Breast epithelium (tissue), 4 donors: ENCODE results near the gene MRPS27. TPM values are rescaled to one million over a fixed set of nuclear protein-coding genes. Genes with fewer than 3 reads are reported as not detected.
A peak's percentile ranks its signal among the peaks of the same experiment; 100 is the strongest.

Source experiments
- DNase-seq, 2 donors: peaks; one replicate each; pipeline ENCODE4 v3.0.0-alpha.2; 2019; ENCODE audit warnings: low spot score in 2 of 2
- H3K27ac ChIP-seq, 2 donors: fragments of 200-600 bp; sonication (generic) in 1 of 2; one replicate each; pipeline ENCODE4 v1.5.1; 2016 to 2019; ENCODE audit warnings: mild to moderate bottlenecking in 1 of 2
- H3K27me3 ChIP-seq, 2 donors: fragments of 200-600 bp; sonication (generic) in 1 of 2; one replicate each; pipeline versions ENCODE4 v1.5.1 to v1.6.0; 2017 to 2019; ENCODE audit warnings: control low read depth in 1 of 2, mild to moderate bottlenecking in 1 of 2
- H3K36me3 ChIP-seq: fragments of 200-600 bp; one replicate; pipeline ENCODE4 v1.5.1; 2019
- H3K4me1 ChIP-seq, 2 donors: fragments of 200-600 bp; sonication (generic); one replicate each; pipeline ENCODE4 v1.5.1; 2016 to 2019; ENCODE audit warnings: control low read depth in 1 of 2
- H3K4me3 ChIP-seq, 3 donors: fragments of 200-600 bp; sonication (generic); 1 replicate in 2 of 3; 2 replicates in 1 of 3; pipeline ENCODE4 v1.5.1; 2016 to 2019; ENCODE audit warnings: mild to moderate bottlenecking in 3 of 3, moderate library complexity in 2 of 3
- H3K9me3 ChIP-seq, 2 donors: fragments of 200-600 bp; sonication (generic) in 1 of 2; one replicate each; pipeline ENCODE4 v1.5.1; 2016 to 2019; ENCODE audit warnings: control low read depth in 1 of 2
- CTCF ChIP-seq, 3 donors: fragments of 450-650 bp; IDR thresholded peaks; one replicate each; pipeline ENCODE4 v1.5.1; 2016 to 2017; ENCODE audit warnings: antibody characterized with exemption in 3 of 3, mild to moderate bottlenecking in 3 of 3, moderate library complexity in 3 of 3
- POLR2A ChIP-seq: fragments of 450-650 bp; IDR thresholded peaks from one replicate; pipeline ENCODE4 v1.6.1; 2016; ENCODE audit warnings: antibody characterized with exemption, mild to moderate bottlenecking, moderate library complexity
- POLR2AphosphoS5 ChIP-seq, 3 donors: sonication (generic); formaldehyde crosslinking; IDR thresholded peaks; one replicate each; pipeline ENCODE4 v1.6.1; 2017; ENCODE audit warnings: antibody characterized with exemption in 3 of 3
- intact Hi-C: fragments of 100-400 bp; cut with DNase I; formaldehyde crosslinking; loops from one replicate; pipeline ENCODE4 v1.15.1; 2023; ENCODE audit warnings: low total_unique reads
- total RNA-seq, 3 donors: library from RNA; depleted of rRNA; stranded (reverse); fragments of >200 nt; gene quantifications; one replicate each; pipeline ENCODE4 v1.1.0, GENCODE V29; 2016

Gene MRPS27
- total RNA-seq, 3 donors from 2014 or later: 47.8 to 71.3 (median 51.8) TPM

GRCh38 chr5:72245951-72246532 is 74.0 kb downstream of the MRPS27 start:
- Histone ChIP-seq H3K27me3 (no peaks in the 10 kb centered on the region), H3K27ac (peak overlapping the region; percentile 3 to 48), H3K4me3 (no peak overlapping the region), H3K9me3 (no peaks in the 10 kb centered on the region), H3K36me3 (no peaks in the 10 kb centered on the region), H3K4me1 (peaks cover 0 to 18% of the 10 kb centered on the region in 2 donors)
- no peak for DNase-seq
- intact Hi-C loops: no loop called here
- no peak for TF ChIP-seq CTCF (IDR thresholded peaks at IDR 0.05)
- no peak for TF ChIP-seq POLR2A
- TF ChIP-seq POLR2AphosphoS5 (IDR thresholded peaks at IDR 0.05): no peak

- intact Hi-C loops: no loop called here
- Histone ChIP-seq H3K36me3 (no peaks in the 10 kb centered on the region), H3K27ac (peak overlapping the region; percentile 3 to 48), H3K27me3 (no peaks in the 10 kb centered on the region), H3K4me1 (peaks cover 0 to 18% of the 10 kb centered on the region in 2 donors), H3K9me3 (no peaks in the 10 kb centered on the region), H3K4me3 (no peak overlapping the region)
- no peak for TF ChIP-seq POLR2A
- no peak for TF ChIP-seq CTCF (IDR thresholded peaks at IDR 0.05)
- TF ChIP-seq POLR2AphosphoS5 (IDR thresholded peaks at IDR 0.05): no peak
- DNase-seq: no peak
Observed at GRCh38 chr5:72245546-72245945, 74.5 kb downstream of the MRPS27 start.

GRCh38 chr5:72244862-72245371 is 75.1 kb downstream of the MRPS27 start:
- no peaks in the 10 kb centered on the region for H3K27me3 ChIP-seq
- no peaks in the 10 kb centered on the region for H3K9me3 ChIP-seq
- peaks cover 0 to 18% of the 10 kb centered on the region in 2 donors for H3K4me1 ChIP-seq
- H3K4me3 ChIP-seq: no peak overlapping the region
- H3K36me3 ChIP-seq: no peaks in the 10 kb centered on the region
- H3K27ac ChIP-seq: peak overlapping the region; percentile 21 to 34
- no peak for TF ChIP-seq POLR2A
- no peak for TF ChIP-seq POLR2AphosphoS5 (IDR thresholded peaks at IDR 0.05)
- TF ChIP-seq CTCF (IDR thresholded peaks at IDR 0.05): no peak
- no peak for DNase-seq
- intact Hi-C loops: no loop called here

GRCh38 chr5:72243706-72244105 is 76.3 kb downstream of the MRPS27 start:
- Histone ChIP-seq H3K4me3 (no peak overlapping the region), H3K9me3 (no peaks in the 10 kb centered on the region), H3K4me1 (peaks cover 0 to 18% of the 10 kb centered on the region in 2 donors), H3K27me3 (no peaks in the 10 kb centered on the region), H3K27ac (no peak overlapping the region), H3K36me3 (no peaks in the 10 kb centered on the region)
- intact Hi-C loops: no loop called here
- no peak for DNase-seq
- no peak for TF ChIP-seq CTCF (IDR thresholded peaks at IDR 0.05)
- TF ChIP-seq POLR2AphosphoS5 (IDR thresholded peaks at IDR 0.05): no peak
- TF ChIP-seq POLR2A: no peak

- H3K9me3 ChIP-seq: no peaks in the 10 kb centered on the region
- TF ChIP-seq CTCF (IDR thresholded peaks at IDR 0.05): no peak
- intact Hi-C loops: no loop called here
- H3K36me3 ChIP-seq: no peaks in the 10 kb centered on the region
- no peak overlapping the region for H3K27ac ChIP-seq
- DNase-seq: no peak
- no peak overlapping the region for H3K4me3 ChIP-seq
- peaks cover 0 to 14% of the 10 kb centered on the region in 2 donors for H3K4me1 ChIP-seq
- no peaks in the 10 kb centered on the region for H3K27me3 ChIP-seq
Observed at GRCh38 chr5:72242796-72243475, 77.1 kb downstream of the MRPS27 start.
